ENCODE results near the gene HBM.

- TF ChIP-seq CTCF (IDR thresholded peaks at IDR 0.05) (no peak), POLR2A (IDR thresholded peaks at IDR 0.05; ENCODE audit: low read depth) (no peak)
Measured at GRCh38 chr16:138049-138417, 27.7 kb upstream of the HBM start.

All from esophagus muscularis mucosa (tissue), 3 donors.